GM23248 (cell line): ENCODE data around the gene TMEM129. TPM values are rescaled to one million over a fixed set of nuclear protein-coding genes. Genes with fewer than 3 reads are reported as not detected.

Experiments
- DNase-seq: peaks from one replicate; pipeline ENCODE4 v3.0.0-alpha.2; 2015
- H2AFZ ChIP-seq: fragments of 200-600 bp; sonication (generic); 2 replicates; pipeline ENCODE4 v1.6.1; 2016; ENCODE audit warnings: antibody characterized with exemption
- H3F3A ChIP-seq: fragments of 200-600 bp; sonication (generic); 2 replicates; pipeline ENCODE4 v1.6.1; 2016; ENCODE audit warnings: mild to moderate bottlenecking, antibody characterized with exemption, mixed run types; ENCODE audit not compliant: insufficient read depth
- H3K27ac ChIP-seq: fragments of 200-600 bp; sonication (generic); 2 replicates; pipeline ENCODE4 v1.5.1; 2016; ENCODE audit warnings: mild to moderate bottlenecking
- H3K27me3 ChIP-seq: fragments of 200-600 bp; sonication (generic); replicated peaks from 2 replicates; pipeline ENCODE4 v1.6.1; 2016; ENCODE audit warnings: mild to moderate bottlenecking; ENCODE audit not compliant: insufficient read depth
- H3K36me3 ChIP-seq: fragments of 200-600 bp; sonication (generic); 2 replicates; pipeline ENCODE4 v1.6.1; 2016; ENCODE audit warnings: low read depth, mild to moderate bottlenecking
- H3K4me1 ChIP-seq: fragments of 200-600 bp; sonication (generic); 2 replicates; pipeline ENCODE4 v1.6.1; 2016; ENCODE audit warnings: mild to moderate bottlenecking; ENCODE audit not compliant: insufficient read depth
- H3K4me2 ChIP-seq: fragments of 200-600 bp; sonication (generic); one replicate; pipeline ENCODE4 v1.6.1; 2016; ENCODE audit warnings: mild to moderate bottlenecking; ENCODE audit not compliant: unreplicated experiment
- H3K4me3 ChIP-seq: fragments of 200-600 bp; sonication (generic); 2 replicates; pipeline ENCODE4 v1.5.1; 2016; ENCODE audit warnings: mild to moderate bottlenecking
- H3K79me2 ChIP-seq: fragments of 200-600 bp; sonication (generic); 2 replicates; pipeline ENCODE4 v1.6.1; 2016; ENCODE audit warnings: mild to moderate bottlenecking; ENCODE audit not compliant: insufficient read depth
- H3K9ac ChIP-seq: fragments of 200-600 bp; sonication (generic); 2 replicates; pipeline ENCODE4 v1.6.1; 2016; ENCODE audit warnings: mild to moderate bottlenecking
- H3K9me2 ChIP-seq: fragments of 200-600 bp; sonication (generic); 2 replicates; pipeline ENCODE4 v1.6.1; 2016; ENCODE audit warnings: mixed run types, mild to moderate bottlenecking, moderate library complexity; ENCODE audit not compliant: insufficient read depth
- H3K9me3 ChIP-seq: fragments of 200-600 bp; sonication (generic); one replicate; pipeline ENCODE4 v1.6.1; 2017; ENCODE audit warnings: low read depth
- H4K20me1 ChIP-seq: fragments of 200-600 bp; sonication (generic); 2 replicates; pipeline ENCODE4 v1.6.0; 2016; ENCODE audit not compliant: insufficient read depth
- EZH2 ChIP-seq: fragments of 200-600 bp; sonication (generic); IDR thresholded peaks from 2 replicates; pipeline ENCODE4 v1.6.1; 2018; ENCODE audit warnings: antibody characterized with exemption, mild to moderate bottlenecking; ENCODE audit not compliant: insufficient read depth, poor library complexity, severe bottlenecking
- EZH2phosphoT487 ChIP-seq: fragments of 200-600 bp; sonication (generic); IDR thresholded peaks from 2 replicates; pipeline ENCODE4 v1.6.1; 2018; ENCODE audit warnings: antibody characterized with exemption, moderate library complexity, mild to moderate bottlenecking, low read depth; ENCODE audit not compliant: insufficient read depth
- WGBS, 2 experiments: methylation state at CpG; one replicate each; pipeline ENCODE4 v1.1.6; 2015 to 2017; ENCODE audit warnings: low lambda C conversion rate in 2 of 2, low coverage in 1 of 2; ENCODE audit errors: missing lambda C conversion rate in 2 of 2; 5-methylcytosine and 5-hydroxymethylcytosine counted together
- in situ Hi-C: fragments of 300-500 bp; cut with MboI; formaldehyde crosslinking; loops from 2 replicates; pipeline ENCODE4 v1.15.0; 2020
- polyA plus RNA-seq: library from polyadenylated mRNA; unstranded; fragments of >200 nt; fragmentation: Nextera tagmentation; extraction: Ambion mirVana; gene quantifications from 2 replicates; pipeline ENCODE4 v1.2.1, GENCODE V29; 2016
- total RNA-seq: library from RNA; depleted of rRNA; stranded (reverse); fragments of >200 nt; shearing (Covaris generic); gene quantifications from 2 replicates; pipeline ENCODE4 v1.2.3, GENCODE V29; 2014

TMEM129 gene
- total and polyA plus RNA-seq, 2 experiments from 2014 or later: 32.6 to 80.2 TPM

- H3K9ac ChIP-seq: no peak overlapping the region
- H4K20me1 ChIP-seq: no peaks in the 10 kb centered on the region
- in situ Hi-C loops: no loop called here
- H2AFZ ChIP-seq: no peak overlapping the region
- DNase-seq: no peak
- 0 out of 2 replicates have a peak, but pooled peaks cover 4% of the 10 kb centered on the region for H3K36me3 ChIP-seq
- no peaks in the 10 kb centered on the region for H3K9me2 ChIP-seq
- no peak overlapping the region for H3K4me3 ChIP-seq
- H3K27me3 ChIP-seq: no peaks in the 10 kb centered on the region
- peaks cover 13% of the 10 kb centered on the region for H3K4me1 ChIP-seq
- H3K9me3 ChIP-seq: no peaks in the 10 kb centered on the region
- no peak overlapping the region for H3K4me2 ChIP-seq
- TF ChIP-seq EZH2: no peak
- no peak for TF ChIP-seq EZH2phosphoT487
- no peak overlapping the region for H3K27ac ChIP-seq
- 93% methylated on average over 16 of the region's 16 CpGs for WGBS, 2 experiments
- H3K79me2 ChIP-seq: peaks cover 52% of the 10 kb centered on the region
- H3F3A ChIP-seq: no peaks in the 10 kb centered on the region
Measured at GRCh38 chr4:1730532-1731135, 9.5 kb upstream of the TMEM129 start.

GRCh38 chr4:1728061-1728980, 7.2 kb upstream of the TMEM129 start:
- no peak overlapping the region for H3K4me2 ChIP-seq
- H3K27ac ChIP-seq: no peak overlapping the region

DNA sequence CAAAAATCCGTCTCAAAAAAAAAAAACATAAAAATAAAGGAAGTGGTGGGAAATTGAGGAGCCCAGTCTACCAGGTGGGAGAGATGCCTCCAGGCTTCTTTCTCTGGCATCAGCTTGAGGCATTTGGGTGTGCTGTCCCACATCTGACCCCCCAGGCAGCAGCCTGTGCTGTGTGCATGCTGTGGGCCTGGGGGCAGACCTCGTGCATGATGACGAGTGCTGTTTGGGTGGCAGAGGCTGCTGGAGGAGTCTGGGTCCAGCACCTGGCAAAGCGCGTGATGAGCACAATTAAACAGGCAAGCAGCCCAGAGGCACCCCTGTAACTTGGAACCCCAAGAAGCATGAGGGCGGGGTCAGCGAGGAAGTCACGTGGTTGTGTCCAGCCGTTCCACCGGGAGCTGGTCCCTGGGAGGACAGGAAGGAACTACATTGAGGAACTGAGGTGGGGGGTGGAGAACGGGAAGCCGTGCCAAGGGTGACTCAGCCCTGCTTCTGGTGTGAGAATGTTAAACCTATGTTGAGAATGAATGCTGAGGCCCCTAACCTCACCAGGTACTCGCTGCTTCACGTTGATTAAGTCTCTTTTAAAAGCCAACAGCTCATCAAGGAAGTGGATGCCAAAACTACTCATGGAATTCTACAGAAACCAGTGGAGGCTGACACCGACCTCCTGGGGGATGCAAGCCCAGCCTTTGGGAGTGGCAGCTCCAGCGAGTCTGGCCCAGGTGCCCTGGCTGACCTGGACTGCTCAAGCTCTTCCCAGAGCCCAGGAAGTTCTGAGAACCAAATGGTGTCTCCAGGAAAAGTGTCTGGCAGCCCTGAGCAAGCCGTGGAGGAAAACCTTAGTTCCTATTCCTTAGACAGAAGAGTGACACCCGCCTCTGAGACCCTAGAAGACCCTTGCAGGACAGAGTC, 6.3 kb upstream of the TMEM129 start:
- H3K9ac ChIP-seq: no peak overlapping the region
- H3K4me1 ChIP-seq: peaks cover 21% of the 10 kb centered on the region
- peak; percentile 69 for DNase-seq
- 60% methylated on average over 17 to 18 of the region's 18 CpGs for WGBS, 2 experiments
- H3K27me3 ChIP-seq: no peaks in the 10 kb centered on the region
- H3K9me3 ChIP-seq: no peaks in the 10 kb centered on the region
- in situ Hi-C loops: no loop called here
- peak overlapping the region; percentile 30 for H3K4me2 ChIP-seq
- TF ChIP-seq EZH2 (no peak), EZH2phosphoT487 (no peak)
- no peak overlapping the region for H3K27ac ChIP-seq
- no peak overlapping the region for H2AFZ ChIP-seq
- no peaks in the 10 kb centered on the region for H4K20me1 ChIP-seq
- no peaks in the 10 kb centered on the region for H3K9me2 ChIP-seq
- no peaks in the 10 kb centered on the region for H3F3A ChIP-seq
- 0 out of 2 replicates have a peak, but pooled peaks cover 4% of the 10 kb centered on the region for H3K36me3 ChIP-seq
- H3K79me2 ChIP-seq: peaks cover 82% of the 10 kb centered on the region
- no peak overlapping the region for H3K4me3 ChIP-seq

More at GRCh38 chr4:1728061-1728980, 7.2 kb upstream of the TMEM129 start:
- Histone ChIP-seq H3F3A (no peaks in the 10 kb centered on the region), H3K9ac (no peak overlapping the region), H4K20me1 (no peaks in the 10 kb centered on the region), H3K27me3 (no peaks in the 10 kb centered on the region), H3K4me1 (peaks cover 13% of the 10 kb centered on the region), H3K9me3 (no peaks in the 10 kb centered on the region), H3K36me3 (0 out of 2 replicates have a peak, but pooled peaks cover 4% of the 10 kb centered on the region), H3K79me2 (peaks cover 73% of the 10 kb centered on the region), H2AFZ (no peak overlapping the region), H3K4me3 (no peak overlapping the region), H3K9me2 (no peaks in the 10 kb centered on the region)
- TF ChIP-seq EZH2phosphoT487 (no peak), EZH2 (no peak)
- 93% methylated on average over 30 to 31 of the region's 31 CpGs for WGBS, 2 experiments
- in situ Hi-C loops: no loop called here
- DNase-seq: no peak
